Stomach smooth muscle (tissue), 2 donors: Measurements from ENCODE around the gene SCD.
A peak's percentile ranks its signal among the peaks of the same experiment; 100 is the strongest.
"Not testable (repeated sequence)": the region's sequence is repeated elsewhere in the genome, so short reads cannot be mapped to it uniquely, and the experiment has no call there.

Experiments used
- H3K27ac ChIP-seq: one replicate; pipeline ENCODE4 v1.7.0; 2013; ENCODE audit warnings: mild to moderate bottlenecking, low read length, inconsistent platforms
- H3K27me3 ChIP-seq, 2 donors: one replicate each; pipeline ENCODE4 v1.7.0; 2013; ENCODE audit warnings: low read length in 2 of 2; ENCODE audit not compliant: insufficient read depth in 2 of 2, control insufficient read depth in 1 of 2
- H3K36me3 ChIP-seq, 2 donors: one replicate each; pipeline ENCODE4 v1.7.0; 2013; ENCODE audit warnings: low read length in 2 of 2; ENCODE audit not compliant: control insufficient read depth in 2 of 2, insufficient read depth in 2 of 2
- H3K4me1 ChIP-seq: one replicate; pipeline ENCODE4 v1.7.0; 2013; ENCODE audit warnings: low read length; ENCODE audit not compliant: control insufficient read depth, insufficient read depth
- H3K4me3 ChIP-seq, 2 donors: one replicate each; pipeline ENCODE4 v1.7.0; 2013; ENCODE audit warnings: low read length in 2 of 2
- H3K9ac ChIP-seq, 2 donors: one replicate each; pipeline ENCODE4 v1.7.0; 2013; ENCODE audit warnings: low read length in 2 of 2, mild to moderate bottlenecking in 1 of 2
- H3K9me3 ChIP-seq, 2 donors: one replicate each; pipeline ENCODE4 v1.7.0; 2013; ENCODE audit warnings: low read length in 2 of 2; ENCODE audit not compliant: control insufficient read depth in 2 of 2
- donor health status: healthy.
- donor health status: Pancreatic carcinoma.

The SCD gene

DNA sequence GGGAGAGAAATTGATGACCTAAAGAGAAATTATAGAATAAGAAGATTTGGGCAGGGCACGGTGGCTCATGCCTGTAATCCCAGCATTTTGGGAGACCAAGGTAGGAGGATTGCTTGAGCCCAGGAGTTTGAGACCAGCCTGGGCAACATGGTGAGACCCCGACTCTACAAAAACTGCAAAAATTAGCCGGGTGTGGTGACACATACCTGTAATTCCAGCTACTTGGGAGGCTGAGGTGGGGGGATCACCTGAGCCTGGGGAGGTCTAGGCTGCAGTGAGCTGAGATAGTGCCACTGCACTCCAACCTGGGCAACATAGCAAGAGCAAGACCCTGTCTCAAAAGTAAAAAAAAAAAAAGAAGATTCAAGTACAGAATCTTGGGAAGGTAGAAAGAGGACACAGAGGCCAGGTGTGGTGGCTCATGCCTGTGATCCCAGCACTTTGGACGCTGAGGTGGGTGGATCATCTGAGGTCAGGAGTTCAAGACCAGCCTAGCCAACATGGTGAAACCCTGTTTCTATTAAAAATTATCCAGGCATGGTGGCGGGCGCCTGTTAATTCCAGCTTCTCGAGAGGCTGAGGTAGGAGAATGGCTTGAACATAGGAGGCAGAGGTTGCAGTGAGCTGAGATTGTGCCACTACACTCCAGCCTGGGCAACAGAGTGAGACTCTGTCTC, 27.8 kb downstream of the SCD start:
- not testable (repeated sequence) for H3K27me3 ChIP-seq, H3K9me3 ChIP-seq, H3K36me3 ChIP-seq
- Histone ChIP-seq H3K9ac (peak overlapping the region; percentile 89 to 96), H3K4me1 (peaks cover 20% of the 10 kb centered on the region), H3K27ac (peak overlapping the region; percentile 92), H3K4me3 (peak overlapping the region in 1 of 2 donors; percentile 86)

- not testable (repeated sequence) for H3K9me3 ChIP-seq, H3K27me3 ChIP-seq, H3K9ac ChIP-seq, H3K27ac ChIP-seq, H3K4me3 ChIP-seq, H3K36me3 ChIP-seq
- H3K4me1 ChIP-seq = peaks cover 15% of the 10 kb centered on the region
These were observed 29.6 kb downstream of the SCD start for GRCh38 chr10:100376656-100377055.

GRCh38 chr10:100377830-100378229, 30.8 kb downstream of the SCD start:
- H3K4me3 ChIP-seq = no peak overlapping the region
- H3K27ac ChIP-seq = no peak overlapping the region

GRCh38 chr10:100380400-100380799, 33.4 kb downstream of the SCD start:
- Histone ChIP-seq H3K27me3 (no peaks in the 10 kb centered on the region), H3K36me3 (peaks cover 0 to 8% of the 10 kb centered on the region in 2 donors), H3K4me3 (no peak overlapping the region), H3K9ac (no peak overlapping the region), H3K9me3 (no peaks in the 10 kb centered on the region), H3K27ac (no peak overlapping the region), H3K4me1 (no peaks in the 10 kb centered on the region)

More at GRCh38 chr10:100377830-100378229, 30.8 kb downstream of the SCD start:
- no peak overlapping the region for H3K9ac ChIP-seq
- no peaks in the 10 kb centered on the region for H3K27me3 ChIP-seq
- H3K9me3 ChIP-seq = no peaks in the 10 kb centered on the region
- H3K4me1 ChIP-seq = peaks cover 14% of the 10 kb centered on the region
- H3K36me3 ChIP-seq = peaks cover 0 to 8% of the 10 kb centered on the region in 2 donors

DNA sequence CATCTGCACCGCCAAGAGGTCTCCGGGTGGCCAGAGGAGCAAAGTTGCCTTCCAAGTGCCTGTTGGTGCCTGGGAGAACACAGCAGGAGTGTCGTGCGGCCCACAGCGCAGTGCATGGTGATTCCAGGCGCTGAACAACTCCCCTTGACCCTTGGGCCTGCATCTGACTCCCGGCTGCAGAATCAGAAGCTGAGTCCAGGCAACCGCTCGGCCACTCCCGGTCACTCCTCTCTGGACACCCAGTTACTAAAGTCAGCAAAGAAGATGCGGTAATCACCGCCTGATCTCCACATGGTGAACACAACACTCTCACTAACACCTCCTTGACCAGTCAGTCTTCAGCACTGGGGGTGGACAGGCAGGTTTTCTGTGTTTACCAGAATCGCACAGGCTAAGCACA, 35.5 kb downstream of the SCD start:
- Histone ChIP-seq H3K36me3 (peaks cover 0 to 8% of the 10 kb centered on the region in 2 donors), H3K27me3 (no peaks in the 10 kb centered on the region)

DNA sequence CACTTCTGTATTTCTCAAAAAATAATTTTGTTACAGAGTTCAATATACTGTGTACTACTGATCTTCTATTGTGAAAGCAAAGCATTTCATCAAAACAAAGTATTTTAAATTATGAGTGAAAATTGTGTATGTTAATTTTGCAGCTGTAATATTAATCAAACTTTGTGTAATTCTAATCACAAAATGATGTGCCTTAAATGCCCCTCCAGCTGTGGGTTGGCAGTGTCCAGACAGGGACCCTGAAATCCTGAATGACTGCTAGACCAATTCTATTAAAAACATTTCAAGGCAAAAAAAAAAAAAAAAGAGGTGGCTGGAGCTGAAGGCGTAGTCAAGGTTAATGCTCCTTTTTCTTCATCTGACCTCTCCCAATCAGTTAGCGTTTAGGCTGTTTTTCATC, 36.2 kb downstream of the SCD start:
- H3K4me1 ChIP-seq = no peaks in the 10 kb centered on the region
- H3K36me3 ChIP-seq = peaks cover 0 to 8% of the 10 kb centered on the region in 2 donors
- H3K27me3 ChIP-seq = no peaks in the 10 kb centered on the region

More for the DNA sequence above, 35.5 kb downstream of the SCD start:
- H3K9ac ChIP-seq = no peak overlapping the region
- H3K4me3 ChIP-seq = no peak overlapping the region
- no peaks in the 10 kb centered on the region for H3K9me3 ChIP-seq
- H3K4me1 ChIP-seq = no peaks in the 10 kb centered on the region
- H3K27ac ChIP-seq = no peak overlapping the region

DNA sequence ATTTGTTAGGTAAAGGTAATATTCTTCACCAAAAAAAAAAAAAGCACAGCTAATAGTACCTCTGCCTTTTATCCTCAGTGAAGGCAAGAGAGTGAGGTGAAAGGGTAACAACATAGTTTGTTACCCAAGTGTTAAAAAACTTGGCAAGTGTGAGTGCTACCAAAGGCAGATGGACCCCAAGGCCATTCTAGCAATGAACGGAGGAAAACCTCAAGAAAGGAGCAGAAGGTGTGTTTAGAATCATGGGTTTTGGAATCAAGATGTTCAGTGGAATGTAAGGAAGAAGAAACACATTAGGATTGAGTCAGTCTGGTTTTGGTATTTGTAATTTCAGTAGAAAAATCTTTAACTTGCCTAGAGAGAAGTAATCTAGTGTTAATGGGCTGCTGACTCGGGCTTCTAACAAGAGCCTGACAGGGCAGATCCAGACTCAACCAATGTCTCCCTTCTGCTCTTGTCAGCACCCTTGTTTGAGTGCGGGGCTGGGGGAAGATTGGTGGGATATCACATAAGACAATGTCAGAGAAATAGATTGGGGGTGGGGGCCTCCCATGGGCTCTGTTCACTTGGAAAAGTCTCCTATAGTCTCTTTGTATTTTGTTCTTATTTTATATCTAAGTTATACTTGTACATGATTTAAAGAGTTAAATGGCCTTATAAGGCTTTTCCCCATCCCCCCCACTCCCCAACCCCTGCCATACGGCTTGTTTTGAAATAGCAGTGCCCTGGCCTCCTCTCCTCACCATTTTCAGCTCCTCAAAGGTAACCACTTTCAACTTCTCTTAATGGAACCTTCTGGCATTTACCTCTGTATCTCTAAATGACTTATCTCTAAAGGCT, 44.4 kb downstream of the SCD start:
- H3K27me3 ChIP-seq = no peaks in the 10 kb centered on the region
- no peak overlapping the region for H3K4me3 ChIP-seq
- H3K9me3 ChIP-seq = no peaks in the 10 kb centered on the region
- no peak overlapping the region for H3K9ac ChIP-seq
- no peaks in the 10 kb centered on the region for H3K4me1 ChIP-seq
- H3K36me3 ChIP-seq = no peaks in the 10 kb centered on the region
- no peak overlapping the region for H3K27ac ChIP-seq

More for the DNA sequence above, 36.2 kb downstream of the SCD start:
- Histone ChIP-seq H3K27ac (no peak overlapping the region), H3K9me3 (no peaks in the 10 kb centered on the region), H3K4me3 (no peak overlapping the region), H3K9ac (no peak overlapping the region)

DNA sequence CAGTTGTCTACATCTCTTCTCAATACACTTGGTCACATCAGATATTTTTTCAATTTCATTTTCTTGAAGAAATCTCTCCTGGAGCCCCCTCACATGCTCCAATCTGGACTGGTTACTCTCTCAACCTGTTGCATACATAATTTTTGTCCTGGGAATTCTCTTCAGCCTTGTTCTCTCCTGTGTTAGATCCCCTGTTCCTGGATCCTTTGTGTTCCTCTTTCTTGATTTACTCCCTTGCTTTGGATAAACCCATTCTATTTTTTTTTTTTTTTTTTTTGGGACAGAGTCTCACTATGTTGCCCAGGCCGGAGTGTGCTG, 45.6 kb downstream of the SCD start:
- H3K27me3 ChIP-seq = no peaks in the 10 kb centered on the region
- H3K4me3 ChIP-seq = no peak overlapping the region
- H3K4me1 ChIP-seq = no peaks in the 10 kb centered on the region
- no peak overlapping the region for H3K9ac ChIP-seq
- H3K36me3 ChIP-seq = no peaks in the 10 kb centered on the region
- H3K27ac ChIP-seq = no peak overlapping the region
- H3K9me3 ChIP-seq = no peaks in the 10 kb centered on the region

DNA sequence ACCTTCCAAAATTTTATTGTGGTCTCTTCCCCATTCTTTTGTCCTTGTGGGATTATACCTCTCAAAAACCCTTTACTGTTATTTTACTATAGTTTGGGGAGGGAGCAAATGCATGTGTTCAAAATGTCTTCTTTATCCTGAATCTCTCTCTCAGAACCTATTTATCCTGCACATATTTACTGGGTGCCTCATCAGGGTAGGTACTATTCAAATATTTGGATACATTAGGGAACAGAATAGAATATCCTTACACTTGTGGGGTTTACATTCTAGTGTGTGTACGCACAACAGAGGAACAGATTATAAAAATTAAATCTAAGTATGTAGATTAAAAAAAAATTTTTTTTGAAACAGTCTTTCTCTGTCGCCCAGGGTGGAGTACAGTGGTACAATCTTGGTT, 48.6 kb downstream of the SCD start:
- Histone ChIP-seq H3K9ac (no peak overlapping the region), H3K9me3 (no peaks in the 10 kb centered on the region)

DNA sequence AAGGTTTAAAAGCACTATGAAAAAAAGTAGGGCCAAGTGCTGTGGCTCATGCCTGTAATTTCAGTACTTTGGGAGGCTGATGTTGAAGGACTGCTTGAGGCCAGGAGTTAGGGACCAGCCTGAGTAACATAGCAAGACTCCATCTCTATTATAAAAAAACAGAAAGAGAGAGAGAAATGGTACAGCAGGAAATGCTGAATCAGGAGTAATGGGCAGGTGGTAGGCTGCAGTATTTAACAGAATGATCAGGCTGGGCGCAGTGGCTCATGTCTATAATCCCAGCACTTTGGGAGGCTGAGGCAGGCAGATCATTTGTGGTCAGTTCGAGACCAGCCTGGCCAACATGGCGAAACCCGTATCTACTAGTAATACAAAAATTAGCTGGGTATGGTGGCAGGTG, 49.6 kb downstream of the SCD start:
- Histone ChIP-seq H3K27ac (no peak overlapping the region), H3K4me1 (no peaks in the 10 kb centered on the region), H3K27me3 (no peaks in the 10 kb centered on the region), H3K36me3 (no peaks in the 10 kb centered on the region), H3K9me3 (no peaks in the 10 kb centered on the region), H3K4me3 (no peak overlapping the region), H3K9ac (no peak overlapping the region)

More for the DNA sequence above, 48.6 kb downstream of the SCD start:
- no peak overlapping the region for H3K27ac ChIP-seq
- no peaks in the 10 kb centered on the region for H3K36me3 ChIP-seq
- H3K4me3 ChIP-seq = no peak overlapping the region
- no peaks in the 10 kb centered on the region for H3K4me1 ChIP-seq
- no peaks in the 10 kb centered on the region for H3K27me3 ChIP-seq
